Measurements from ENCODE around the gene ELN.
"Not testable (repeated sequence)": the region's sequence is repeated elsewhere in the genome, so short reads cannot be mapped to it uniquely, and the experiment has no call there.

ELN gene

DNA sequence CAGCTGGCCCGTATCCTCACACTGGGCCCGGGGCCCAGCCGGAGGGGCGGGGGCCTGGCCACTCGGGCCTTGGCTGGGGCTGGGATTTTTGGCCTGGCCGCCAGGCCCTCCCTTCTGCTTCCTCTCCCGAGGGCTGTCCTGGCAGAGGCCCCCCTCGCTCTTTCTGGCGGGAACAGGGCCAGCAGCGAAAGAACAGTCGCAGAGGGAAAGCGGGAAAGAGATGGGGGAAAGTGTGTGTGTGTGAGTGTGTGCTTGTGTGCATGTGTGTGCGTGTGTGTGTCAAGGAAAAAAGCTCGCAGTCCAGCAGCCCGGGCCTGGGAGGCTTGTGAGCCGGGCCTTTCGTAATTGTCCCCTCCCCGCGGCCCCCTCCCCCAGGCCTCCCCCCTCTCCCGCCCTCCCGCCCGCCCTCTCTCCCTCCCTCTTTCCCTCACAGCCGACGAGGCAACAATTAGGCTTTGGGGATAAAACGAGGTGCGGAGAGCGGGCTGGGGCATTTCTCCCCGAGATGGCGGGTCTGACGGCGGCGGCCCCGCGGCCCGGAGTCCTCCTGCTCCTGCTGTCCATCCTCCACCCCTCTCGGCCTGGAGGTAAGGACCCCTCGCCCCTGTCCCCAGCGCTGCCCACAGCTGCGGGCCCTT is at the start of gene ELN:
ELN (plus strand) TSS at position 491 of the 638 bp plus-strand sequence; CDS start at position 506, 15 bp downstream.
- DNase-seq: no peak

DNA sequence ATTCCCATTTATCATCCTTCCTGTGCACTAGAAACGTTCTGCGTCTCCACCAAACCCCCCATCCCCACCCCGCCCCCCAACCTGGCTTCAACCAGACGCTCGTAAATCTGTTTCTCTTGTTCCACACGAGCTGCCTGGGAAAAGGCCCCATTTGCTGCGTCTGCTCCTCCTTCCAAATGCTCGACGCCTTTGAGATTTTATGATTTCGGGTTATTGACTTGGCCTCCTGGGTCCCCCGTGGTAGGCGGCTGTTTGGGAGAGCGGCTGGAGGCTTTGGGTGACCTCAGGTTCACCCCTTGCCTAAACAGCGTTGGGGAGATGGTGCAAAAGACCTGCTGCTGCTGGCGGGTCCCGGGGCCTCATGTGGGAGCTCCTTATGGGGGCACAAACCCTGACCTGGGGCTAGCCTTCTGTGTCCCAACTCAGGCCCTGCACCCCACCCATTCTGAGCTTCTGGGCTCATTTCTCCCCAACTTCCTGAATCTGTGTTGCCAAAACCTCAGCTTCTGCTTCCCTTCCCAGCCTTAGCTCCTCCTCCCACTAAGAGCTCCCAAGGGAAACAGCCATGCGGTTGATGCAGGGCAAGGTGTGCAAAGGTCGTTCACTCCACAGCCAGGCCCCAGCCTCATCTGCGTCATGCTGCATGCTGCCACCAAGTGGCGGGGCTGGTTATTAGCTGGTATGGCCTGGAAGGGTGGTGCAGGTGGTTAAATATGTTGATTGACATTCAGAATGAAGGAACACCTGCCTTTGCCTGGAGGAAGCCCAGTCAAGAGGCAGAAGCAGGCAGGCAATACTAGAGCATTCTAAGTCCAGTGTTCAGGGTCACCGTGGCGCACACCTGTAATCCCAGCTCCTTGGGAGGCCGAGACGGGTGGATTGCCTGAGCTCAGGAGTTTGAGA is 49.1 kb upstream of the ELN start:
- DNase-seq: peak; percentile 80

DNA sequence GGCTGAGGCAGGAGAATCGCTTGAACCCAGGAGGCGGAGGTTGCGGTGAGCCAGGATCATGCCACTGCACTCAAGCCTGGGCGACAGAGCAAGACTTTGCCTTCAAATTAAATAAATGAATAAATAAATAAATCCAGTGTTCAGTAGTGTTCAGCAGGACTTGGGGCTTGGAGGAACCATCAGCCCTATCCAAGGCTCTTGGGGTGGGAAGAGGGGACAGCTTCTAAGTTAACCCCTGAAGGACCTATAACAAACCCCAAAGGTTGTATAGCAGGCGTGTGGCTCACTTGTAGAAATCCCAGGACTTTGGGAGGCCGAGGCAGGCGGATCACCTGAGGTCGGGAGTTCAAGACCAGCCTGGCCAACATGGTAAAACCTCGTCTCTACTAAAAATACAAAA is 48.3 kb upstream of the ELN start:
- not testable (repeated sequence) for DNase-seq

DNA sequence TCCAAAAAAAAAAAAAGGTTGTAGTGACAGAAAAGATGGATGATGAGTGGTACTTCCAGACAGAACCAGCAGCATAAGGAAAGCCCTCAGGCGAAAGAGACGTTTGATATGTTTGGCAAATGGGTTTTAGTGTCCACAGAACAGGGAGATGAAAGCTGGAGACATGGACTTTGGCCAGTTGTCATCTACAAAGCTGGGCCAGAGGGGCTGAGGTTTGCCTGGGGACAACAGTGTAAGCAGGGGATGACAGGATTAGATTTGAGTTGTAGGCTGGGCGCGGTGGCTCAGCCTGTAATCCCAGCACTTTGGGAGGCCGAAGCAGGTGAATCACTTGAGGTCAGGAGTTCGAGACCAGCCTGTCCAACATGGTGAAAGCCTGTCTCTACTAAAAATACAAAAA is 47.8 kb upstream of the ELN start:
- no peak for DNase-seq

DNA sequence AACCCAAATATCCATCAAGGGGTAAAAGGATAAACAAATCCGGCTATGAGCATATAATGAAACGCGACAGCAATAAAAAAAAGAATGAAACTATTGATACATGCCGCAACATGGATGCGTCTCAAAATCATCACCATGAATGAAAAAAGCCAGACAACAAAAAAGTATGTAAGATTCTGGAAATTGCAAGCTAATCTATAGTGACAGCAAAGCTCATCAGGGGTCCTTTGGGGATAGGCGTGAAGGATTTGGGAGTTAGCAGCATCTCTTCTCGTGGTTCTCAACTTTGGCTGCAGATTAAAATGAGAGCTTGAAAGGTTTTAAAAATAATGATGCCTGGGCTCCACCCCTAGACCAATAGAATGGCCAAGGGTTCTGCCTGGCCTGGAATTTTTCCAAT is 46.0 kb upstream of the ELN start:
- no peak for DNase-seq

DNA sequence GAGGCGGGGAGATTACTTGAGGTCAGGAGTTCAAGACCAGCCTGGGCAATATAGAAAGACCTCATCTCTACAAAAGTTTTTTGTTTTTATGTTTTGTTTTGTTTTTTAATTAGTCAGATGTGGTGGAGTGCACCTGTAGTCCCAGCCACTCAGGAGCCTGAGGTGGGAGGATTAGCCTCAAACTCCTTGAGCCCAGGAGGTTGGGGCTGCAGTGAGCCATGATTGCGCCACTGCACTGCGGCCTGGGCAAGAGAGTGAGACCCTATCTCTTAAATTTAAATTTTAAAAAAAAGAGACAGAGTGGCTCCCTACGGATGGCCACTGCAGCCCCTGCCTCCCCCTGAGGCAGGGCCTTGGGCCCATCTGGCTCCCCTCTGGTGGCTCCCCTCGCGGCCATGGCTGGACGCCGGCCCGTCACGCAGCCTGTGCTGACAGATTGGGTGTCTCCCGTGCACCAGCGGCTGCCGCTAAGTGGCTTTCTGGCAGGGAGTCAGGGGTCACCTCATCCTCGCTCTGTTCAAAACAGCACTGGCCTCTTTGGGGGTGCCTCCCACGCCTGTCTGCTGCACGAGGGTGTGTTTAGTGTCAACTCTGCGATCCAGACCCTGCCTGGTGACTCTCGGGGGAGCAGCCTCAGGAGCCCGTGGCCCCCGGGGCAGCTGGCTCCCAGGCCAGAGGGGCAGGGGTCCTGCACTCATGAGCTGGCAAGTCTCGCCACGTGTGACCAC is 44.4 kb upstream of the ELN start:
- DNase-seq: no peak

DNA sequence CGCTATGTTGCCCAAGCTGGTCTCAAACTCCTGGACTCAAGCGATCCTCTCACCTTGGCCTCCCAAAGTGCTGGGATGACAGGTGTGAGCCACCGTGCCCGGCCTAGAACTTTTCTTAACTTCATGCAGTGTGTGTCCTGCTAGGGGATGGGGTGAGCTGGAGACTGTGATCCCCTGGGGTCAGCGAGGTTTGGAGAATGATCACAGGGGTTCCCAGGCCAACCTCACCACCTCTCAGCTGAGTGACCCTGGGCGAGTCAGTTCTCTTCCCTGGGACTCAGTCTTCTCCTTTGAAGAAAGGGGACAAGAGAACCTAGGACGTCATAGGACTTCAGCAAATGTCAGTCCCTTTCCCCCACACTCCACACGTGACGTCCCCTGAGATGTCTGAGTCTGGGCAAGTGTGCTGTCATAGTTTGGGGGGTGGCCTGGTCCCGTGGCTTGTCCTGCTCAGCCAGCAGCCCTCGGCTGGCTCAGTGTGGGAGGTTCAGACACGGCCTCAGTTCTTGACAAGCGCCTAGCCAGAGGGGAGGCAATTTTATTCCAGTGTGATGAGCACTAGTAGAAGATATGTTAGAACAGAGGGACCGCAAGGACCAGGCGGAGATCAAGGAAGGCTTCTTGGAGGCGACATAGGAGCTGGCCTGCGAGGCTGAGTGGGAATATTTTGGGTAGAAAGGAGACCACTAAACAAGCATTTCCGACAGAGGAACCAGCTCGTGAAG is 43.3 kb upstream of the ELN start:
- DNase-seq: no peak

DNA sequence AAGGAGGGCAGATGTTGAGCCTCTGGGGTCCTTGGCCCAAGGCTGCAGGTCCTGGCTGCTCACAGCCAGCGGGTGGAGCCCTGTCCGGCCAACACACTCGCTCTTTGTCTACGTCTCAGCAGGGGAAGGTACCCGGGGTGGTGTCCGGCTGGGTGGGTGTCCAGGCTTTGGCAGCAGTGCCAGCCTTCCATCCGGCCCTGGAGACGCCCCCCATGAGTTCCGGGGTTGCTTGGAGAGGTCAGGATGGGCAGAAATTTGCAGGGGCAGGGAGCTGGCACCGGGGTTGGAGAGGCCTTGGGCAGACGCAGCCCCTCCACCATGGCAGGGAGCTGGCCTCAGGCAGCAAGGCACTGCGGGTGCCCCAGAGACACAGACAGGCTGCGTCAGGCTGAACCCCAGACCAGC is 42.2 kb upstream of the ELN start:
- no peak for DNase-seq

DNA sequence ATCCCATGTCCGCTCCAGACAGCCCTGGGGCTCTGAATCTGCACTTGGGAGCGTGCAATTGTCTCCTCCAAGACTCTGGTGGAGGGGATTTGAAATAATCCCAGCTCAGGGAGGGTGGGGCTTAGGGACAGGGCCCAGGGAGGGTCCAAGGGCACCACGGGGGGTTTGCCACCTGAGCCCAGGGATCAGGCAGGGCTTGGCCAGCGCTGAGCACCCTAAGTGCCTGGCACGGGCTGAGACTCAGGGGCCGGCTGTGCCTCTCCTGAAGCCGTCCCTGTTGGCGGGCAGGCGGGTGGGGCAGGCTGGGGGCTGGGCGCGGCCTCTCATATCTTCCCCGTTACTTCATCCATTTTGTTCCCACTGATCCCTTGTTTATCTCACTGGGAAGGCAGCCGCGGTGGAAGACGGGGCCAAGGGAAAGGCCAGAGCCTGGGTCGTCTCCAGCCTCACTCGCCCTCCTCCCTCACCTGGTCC is 41.8 kb upstream of the ELN start:
- no peak for DNase-seq

DNA sequence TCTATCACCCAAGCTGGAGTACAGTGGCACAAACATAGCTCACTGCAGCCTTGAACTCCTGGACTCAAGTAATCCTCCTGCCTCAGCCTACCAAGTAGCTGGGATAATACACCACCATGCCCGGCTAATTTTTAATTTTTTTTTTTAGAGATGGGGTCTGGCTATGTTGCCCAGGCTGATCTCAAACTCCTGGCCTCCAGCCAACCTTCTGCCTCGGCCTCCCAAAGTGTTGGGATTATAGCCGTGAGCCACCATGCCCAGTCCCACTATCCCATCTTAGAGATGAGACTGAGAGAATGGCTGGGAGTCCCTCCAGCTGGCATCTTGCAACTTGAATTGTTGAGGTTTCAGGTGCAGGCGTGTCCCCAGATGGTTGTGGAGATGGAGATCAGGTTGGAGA is 40.7 kb upstream of the ELN start:
- no peak for DNase-seq

DNA sequence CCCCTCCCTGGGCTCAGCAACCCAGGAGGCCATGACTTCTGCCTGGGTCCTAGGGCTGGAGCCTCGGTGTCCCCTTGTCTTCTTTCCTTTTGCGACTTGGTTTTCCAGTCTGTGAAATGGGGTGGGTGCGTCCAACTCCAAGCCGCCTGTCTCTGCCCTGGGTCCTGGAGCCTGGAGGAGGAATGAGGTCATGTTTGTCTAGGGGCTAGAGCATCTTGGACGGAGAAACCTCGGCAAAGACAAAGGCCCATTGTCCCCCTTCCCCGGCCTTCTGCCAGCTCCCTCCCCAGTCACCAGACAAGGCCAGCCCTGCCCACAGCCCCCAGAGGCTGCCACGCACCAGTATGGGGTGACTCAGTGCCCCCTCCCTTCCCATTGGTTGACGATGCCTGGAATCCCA is 39.8 kb upstream of the ELN start:
- DNase-seq: no peak

DNA sequence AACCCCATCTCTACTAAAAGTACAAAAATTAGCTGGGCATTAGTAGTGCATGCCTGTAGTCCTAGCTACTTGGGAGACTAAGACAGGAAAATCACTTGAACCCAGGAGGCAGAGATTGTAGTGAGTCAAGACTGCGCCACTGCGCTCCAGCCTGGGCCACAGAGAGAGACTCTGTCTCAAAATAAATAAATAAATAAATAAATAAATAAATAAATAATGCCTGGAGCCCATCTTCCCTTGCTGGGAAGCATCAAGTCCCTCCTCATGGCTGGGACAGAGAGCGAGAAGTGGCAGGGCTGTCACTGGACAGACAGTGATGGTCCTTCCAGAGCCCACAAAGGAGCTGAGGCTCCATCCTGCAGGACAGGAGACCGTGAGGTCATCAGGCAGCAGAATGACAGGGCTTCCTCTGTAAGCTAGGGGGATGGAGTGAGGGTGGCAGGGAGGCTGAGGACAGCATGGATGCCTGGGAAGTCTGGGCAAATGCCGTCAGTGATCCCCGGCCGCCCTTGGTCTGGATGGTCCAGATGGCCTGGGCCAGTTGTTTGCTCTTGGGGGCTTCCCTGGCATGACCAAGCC is 36.4 kb upstream of the ELN start:
- DNase-seq: no peak

DNA sequence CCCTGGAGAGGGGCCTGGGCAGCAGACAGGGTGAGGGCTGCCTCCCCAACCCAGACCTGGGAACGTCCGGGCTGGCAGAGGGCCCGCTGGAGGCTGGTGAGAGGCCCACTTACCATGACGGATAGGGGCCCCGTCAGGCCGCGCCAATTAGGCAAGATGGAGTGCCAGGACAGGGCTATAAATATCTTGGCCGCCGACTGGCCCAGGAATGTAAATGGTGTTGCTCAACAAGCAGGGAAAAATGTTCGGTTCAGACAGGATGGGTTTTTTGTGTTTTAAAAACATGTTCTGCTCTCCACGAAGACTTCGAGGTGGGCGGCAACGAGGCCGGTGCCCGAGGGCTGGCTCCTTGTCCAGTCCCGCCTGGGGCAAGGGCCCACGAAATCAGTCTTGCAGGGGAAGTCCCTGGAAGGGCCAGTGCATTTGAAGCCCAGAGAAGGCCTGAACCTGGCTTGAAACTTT is 35.8 kb upstream of the ELN start:
- DNase-seq: no peak

DNA sequence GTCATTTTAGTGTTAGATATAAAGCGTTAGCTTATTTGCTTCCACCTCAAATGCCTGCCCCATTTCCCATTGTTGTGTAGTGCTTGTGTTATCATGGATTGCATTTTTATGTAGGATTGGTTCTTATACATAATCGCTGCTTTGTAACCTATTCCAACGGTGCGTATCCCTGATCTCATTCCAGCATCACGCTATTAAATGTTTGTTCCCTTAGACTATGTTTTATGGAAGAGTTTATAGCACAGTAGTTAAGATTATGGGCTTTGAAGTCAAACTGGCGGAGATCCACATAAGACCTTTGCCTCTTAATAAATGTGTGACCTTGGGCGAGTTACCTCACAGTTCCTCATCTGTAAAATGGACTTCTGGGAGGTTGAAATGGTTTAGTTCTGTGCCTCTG is 34.0 kb upstream of the ELN start:
- no peak for DNase-seq

DNA sequence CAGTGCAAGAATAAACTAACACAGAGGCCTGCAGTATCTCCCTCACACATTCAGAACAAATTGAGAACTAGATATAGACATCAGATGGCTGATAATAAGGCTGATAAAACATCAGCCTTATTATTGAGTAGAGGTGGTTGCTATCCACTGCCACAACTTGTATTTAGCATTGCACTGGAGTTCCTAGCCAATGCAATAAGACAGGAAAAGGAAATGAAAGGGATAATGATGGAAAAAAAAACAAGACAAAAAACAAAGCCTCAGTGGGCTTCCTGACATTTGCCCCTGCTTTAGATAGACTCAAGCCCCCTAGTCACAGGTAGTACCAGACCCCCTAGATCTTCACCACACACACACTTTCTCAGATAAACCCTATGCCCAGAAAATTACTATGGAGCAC is 33.2 kb upstream of the ELN start:
- no peak for DNase-seq

DNA sequence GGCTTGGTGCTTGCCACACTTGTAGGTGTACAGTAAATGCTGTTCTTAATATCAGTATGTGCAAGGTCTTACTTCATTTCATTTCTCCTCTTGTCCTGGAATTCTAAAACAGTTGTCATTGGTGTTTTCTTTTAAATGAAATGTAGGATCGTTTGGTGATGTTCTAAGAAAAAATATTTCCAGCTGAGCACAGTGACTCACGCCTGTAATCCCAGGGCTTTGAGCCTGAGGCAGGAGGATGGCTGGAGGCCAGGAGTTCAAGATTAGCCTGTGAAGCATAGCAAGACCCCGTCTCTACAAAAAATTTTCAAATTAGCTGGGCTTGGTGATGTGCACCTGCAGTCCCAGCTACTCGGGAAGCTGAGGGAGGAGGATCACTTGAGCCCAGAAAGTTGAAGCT is 32.6 kb upstream of the ELN start:
- no peak for DNase-seq

DNA sequence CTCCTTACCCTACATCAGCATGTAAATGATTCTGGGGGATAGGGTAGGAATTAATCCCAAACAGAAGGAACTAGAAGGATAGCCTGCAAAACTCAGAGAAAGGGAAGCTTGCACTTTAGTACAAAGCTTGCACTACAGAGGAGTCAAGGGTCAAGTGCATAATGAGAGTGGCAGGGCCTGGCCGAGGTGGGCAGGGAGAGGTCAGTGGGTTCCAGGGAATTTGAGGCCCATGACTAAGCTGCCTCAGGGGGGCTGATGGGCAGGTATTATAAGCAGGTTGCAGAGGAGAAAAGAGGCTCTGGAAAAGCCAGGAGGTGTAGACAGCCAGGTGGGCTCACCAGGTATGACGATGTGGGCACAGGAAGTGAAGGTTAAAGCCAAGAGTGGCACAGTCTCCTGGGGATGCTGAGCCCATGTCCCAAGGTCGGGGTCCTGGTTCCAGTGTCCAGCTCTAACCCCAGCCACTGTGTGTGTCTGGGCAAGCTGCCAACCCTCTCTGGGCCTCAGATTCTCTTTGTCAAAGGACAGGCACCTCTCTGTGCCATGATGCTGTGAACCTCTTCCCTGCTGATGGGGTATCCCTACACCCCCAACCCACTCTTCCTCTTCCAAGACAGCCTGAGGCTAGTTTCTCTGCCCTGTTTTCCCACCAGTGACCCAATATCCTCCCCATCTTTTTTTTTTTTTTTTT is 32.0 kb upstream of the ELN start:
- no peak for DNase-seq

DNA sequence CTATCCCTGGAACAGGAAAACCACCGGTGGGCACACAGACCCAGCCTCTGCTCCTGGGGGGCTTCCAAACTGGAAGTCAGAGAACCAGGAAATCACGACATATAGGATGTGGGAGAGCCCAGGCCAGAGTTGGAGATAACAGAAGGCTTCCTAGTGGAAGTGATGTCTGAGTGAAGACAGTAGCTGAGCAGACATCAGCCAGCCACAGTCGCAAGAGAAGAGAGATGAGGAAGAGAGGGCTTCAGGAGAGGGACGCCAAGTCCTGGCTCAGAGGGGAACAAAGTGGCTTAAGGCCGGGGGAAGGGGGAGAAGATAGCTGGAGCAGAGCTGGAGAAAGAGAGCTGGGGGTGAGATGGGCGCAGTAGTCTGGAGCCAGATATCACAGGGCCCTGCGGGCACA is 30.9 kb upstream of the ELN start:
- no peak for DNase-seq

DNA sequence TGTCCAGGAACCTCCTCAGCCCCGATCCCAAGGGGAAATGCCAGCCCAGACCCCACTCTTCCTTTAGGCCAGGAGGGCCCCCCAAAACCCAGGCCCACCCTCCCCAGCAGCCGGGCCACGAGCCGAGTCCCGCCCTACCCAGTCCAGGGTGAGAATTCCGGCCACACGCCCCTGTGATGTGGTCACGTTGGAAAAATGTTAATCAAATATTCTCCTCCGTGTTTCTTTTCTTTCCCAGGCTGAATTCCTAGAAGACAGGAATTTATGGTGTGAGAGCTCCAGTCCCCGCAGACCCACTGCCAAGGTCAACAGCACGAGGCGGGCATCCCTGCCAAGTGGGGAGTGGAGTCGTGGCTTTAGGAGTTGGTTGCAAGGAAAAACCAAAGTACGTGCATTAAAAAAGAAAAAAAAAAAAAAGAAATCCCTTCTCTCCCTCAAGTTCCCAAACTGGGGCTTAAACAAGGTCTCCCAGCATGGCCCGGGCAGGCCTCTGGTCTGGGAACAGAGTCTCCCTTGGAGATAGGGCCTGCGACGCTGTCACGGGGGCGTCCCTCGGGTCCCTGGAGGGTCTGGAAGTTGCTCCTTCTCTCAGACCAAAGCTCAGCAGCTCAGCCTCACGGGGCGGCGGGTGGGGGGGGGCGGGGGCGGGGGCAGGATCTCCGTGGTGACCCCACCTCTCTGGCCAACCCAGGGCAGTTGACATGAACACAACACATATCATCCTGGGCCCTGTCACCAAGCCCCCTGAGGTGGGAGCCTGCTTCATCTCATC is 28.1 kb upstream of the ELN start:
- no peak for DNase-seq

DNA sequence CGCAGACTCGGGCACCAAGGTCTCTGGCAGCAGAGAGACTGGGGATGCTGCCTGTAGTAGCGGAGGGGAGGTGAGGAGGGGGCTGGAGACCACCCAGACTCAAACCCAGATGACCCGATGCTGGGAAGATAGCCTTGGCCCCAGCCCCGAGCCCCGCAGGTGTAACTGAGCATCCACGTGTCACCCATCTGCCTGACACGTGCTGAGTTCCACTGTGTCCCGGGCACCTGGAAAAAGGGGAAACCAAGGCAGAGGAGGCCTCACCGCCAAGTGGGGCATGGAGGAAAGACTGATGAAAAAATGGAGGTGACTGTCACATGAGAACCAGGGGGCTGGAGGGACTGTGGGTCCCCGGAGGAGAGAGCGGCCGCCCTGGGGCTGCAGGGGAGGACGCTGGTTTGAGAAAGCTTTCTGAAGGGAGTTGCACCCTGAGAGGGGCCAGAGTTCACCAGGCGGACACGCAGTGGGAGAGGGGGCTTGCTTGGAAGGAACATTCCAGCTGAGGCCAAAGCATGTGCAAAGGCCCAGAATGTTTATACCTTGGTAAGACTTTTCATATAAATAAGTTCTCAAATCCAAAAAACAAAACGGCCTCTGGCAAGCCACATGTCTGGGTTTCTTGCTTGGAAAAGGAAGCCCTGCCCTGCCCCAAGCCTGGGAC is 27.4 kb upstream of the ELN start:
- no peak for DNase-seq

DNA sequence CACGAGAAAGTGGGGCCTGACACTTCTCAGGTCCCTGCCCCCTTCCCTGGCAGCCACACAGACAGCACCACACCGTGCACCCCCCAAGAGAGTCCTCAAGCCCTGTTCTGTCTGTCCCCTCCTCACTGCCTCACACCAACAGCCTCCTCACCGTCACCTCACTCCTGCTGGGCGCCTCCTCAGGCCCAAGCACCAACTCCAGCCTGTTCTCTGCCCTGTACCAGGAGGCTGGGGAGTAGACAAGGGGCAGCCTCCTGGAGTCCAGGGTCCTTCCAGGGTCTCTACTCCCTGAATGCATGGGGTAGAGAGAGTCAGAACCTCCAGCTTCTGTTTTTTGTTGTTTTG is 26.9 kb upstream of the ELN start:
- no peak for DNase-seq
